ENCODE results near the gene FAM13A.

DNA sequence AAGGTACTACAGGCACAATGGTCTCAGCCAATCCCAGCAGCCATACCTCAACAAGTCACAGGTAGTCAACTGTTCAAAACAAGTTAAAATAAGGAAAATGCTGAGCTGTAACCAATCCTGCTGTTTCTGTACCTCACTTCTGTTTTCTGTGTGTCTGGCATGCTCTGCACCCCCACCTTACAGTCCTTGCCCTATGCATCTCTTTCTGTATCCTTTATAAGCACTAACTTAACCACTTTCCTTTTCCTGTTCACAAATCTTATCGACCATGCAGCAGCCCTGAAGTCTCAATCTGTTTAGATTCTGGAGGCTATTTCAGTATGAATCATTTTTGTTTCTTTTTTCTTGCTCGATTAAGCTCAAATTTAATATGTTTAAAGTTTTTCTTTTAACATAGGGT, 12.5 kb upstream of the FAM13A start:
- TF ChIP-seq, protein P1, sequence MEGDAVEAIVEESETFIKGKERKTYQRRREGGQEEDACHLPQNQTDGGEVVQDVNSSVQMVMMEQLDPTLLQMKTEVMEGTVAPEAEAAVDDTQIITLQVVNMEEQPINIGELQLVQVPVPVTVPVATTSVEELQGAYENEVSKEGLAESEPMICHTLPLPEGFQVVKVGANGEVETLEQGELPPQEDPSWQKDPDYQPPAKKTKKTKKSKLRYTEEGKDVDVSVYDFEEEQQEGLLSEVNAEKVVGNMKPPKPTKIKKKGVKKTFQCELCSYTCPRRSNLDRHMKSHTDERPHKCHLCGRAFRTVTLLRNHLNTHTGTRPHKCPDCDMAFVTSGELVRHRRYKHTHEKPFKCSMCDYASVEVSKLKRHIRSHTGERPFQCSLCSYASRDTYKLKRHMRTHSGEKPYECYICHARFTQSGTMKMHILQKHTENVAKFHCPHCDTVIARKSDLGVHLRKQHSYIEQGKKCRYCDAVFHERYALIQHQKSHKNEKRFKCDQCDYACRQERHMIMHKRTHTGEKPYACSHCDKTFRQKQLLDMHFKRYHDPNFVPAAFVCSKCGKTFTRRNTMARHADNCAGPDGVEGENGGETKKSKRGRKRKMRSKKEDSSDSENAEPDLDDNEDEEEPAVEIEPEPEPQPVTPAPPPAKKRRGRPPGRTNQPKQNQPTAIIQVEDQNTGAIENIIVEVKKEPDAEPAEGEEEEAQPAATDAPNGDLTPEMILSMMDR (IDR thresholded peaks at IDR 0.05) = no peak
- no peak for TF ChIP-seq POLR2A (IDR thresholded peaks at IDR 0.05)

Measured in breast epithelium (tissue), 3 donors.